Thoracic aorta (tissue), 2 donors: ENCODE results near the gene AK3. TPM values are rescaled to one million over a fixed set of nuclear protein-coding genes. Genes with fewer than 3 reads are reported as not detected.
"Not testable (repeated sequence)": the region's sequence is repeated elsewhere in the genome, so short reads cannot be mapped to it uniquely, and the experiment has no call there.

Source experiments
- ATAC-seq: fragments of 150-250 bp; one replicate; pipeline ENCODE4 v1.8.0; 2017; ENCODE audit warnings: low read depth; ENCODE audit not compliant: insufficient number of reproducible peaks, low FRiP score
- DNase-seq: peaks from one replicate; pipeline ENCODE4 v3.0.0-alpha.2; 2020; ENCODE audit warnings: low spot score
- H3K27ac ChIP-seq, 2 donors: fragments of 200-600 bp; sonication (generic); 1 replicate in 1 of 2; 2 replicates in 1 of 2; pipeline ENCODE4 v1.5.1; 2016; ENCODE audit warnings: mild to moderate bottlenecking in 2 of 2, moderate library complexity in 2 of 2
- H3K27me3 ChIP-seq: fragments of 200-600 bp; sonication (generic); replicated peaks from 2 replicates; pipeline ENCODE4 v1.6.0; 2016; ENCODE audit warnings: mild to moderate bottlenecking; ENCODE audit not compliant: insufficient read depth
- H3K36me3 ChIP-seq: fragments of 200-600 bp; sonication (generic); one replicate; pipeline ENCODE4 v1.5.1; 2016
- H3K4me1 ChIP-seq, 2 donors: fragments of 200-600 bp; sonication (generic); 1 replicate in 1 of 2; 2 replicates in 1 of 2; pipeline versions ENCODE4 v1.5.1 to v1.6.0; 2016; ENCODE audit warnings: low read depth in 2 of 2, mild to moderate bottlenecking in 1 of 2; ENCODE audit not compliant: control insufficient read depth in 1 of 2
- H3K4me3 ChIP-seq: fragments of 200-600 bp; sonication (generic); 2 replicates; pipeline ENCODE4 v1.5.1; 2016; ENCODE audit warnings: mild to moderate bottlenecking
- H3K9me3 ChIP-seq: fragments of 200-600 bp; sonication (generic); 2 replicates; pipeline ENCODE4 v1.5.1; 2016
- total RNA-seq, 2 donors: library from RNA; depleted of rRNA; stranded (reverse); fragments of >200 nt; gene quantifications; one replicate each; pipeline versions ENCODE4 v1.1.0 to v1.2.3, GENCODE V29; 2016
- TF ChIP-seq, protein P1 (sequence below): fragments of 200-600 bp; sonication (generic); IDR thresholded peaks from one replicate; pipeline ENCODE4 v1.5.1; 2019; ENCODE audit warnings: antibody characterized with exemption

AK3 gene
- total RNA-seq, 2 donors from 2014 or later = 50.5 to 72.9 TPM

DNA sequence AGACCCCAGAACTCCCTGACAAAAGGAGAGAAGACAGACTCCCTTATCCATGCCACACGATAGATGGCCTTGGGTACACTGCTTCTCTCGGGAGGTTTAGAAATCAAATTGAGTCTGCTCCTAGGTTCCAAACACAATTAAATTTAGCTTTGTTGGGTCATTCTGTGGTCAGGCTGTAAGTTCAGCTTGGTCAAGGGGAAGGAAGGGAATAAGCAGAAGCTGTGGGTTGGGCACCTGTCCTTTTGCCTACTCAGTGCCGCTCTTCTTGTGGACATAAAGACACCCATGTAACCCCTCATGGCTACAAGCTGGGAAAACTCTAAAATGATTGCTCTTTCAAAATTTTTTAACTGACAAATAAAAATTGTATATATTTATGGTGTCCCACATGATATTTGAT lies 19.1 kb upstream of the AK3 start:
- Histone ChIP-seq H3K27ac (no peak overlapping the region), H3K9me3 (no peaks in the 10 kb centered on the region), H3K27me3 (no peaks in the 10 kb centered on the region), H3K4me1 (peaks cover 4 to 17% of the 10 kb centered on the region in 2 donors), H3K36me3 (no peaks in the 10 kb centered on the region), H3K4me3 (no peak overlapping the region)
- no peak for DNase-seq
- ATAC-seq = no peak
- TF ChIP-seq, protein P1, sequence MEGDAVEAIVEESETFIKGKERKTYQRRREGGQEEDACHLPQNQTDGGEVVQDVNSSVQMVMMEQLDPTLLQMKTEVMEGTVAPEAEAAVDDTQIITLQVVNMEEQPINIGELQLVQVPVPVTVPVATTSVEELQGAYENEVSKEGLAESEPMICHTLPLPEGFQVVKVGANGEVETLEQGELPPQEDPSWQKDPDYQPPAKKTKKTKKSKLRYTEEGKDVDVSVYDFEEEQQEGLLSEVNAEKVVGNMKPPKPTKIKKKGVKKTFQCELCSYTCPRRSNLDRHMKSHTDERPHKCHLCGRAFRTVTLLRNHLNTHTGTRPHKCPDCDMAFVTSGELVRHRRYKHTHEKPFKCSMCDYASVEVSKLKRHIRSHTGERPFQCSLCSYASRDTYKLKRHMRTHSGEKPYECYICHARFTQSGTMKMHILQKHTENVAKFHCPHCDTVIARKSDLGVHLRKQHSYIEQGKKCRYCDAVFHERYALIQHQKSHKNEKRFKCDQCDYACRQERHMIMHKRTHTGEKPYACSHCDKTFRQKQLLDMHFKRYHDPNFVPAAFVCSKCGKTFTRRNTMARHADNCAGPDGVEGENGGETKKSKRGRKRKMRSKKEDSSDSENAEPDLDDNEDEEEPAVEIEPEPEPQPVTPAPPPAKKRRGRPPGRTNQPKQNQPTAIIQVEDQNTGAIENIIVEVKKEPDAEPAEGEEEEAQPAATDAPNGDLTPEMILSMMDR = no peak

DNA sequence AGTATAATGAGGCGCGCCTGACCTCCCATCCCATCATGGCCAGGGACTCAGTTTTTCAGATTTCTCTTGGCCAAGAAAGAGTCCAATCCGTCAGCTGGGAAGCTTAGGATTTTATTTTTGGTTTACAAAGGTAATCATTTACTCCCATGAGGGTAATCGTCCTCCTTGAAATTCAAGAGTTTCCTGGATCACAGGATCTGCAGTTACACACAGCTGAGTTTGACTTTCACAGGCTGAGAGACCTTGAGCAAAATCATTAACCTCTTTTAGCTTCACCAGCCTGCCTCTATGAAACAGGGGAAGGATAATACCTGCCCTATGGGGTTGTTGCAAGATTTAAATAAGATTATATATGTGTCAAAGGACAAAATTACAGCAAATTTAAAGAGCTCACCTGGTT lies 15.4 kb upstream of the AK3 start:
- Histone ChIP-seq H3K27ac (no peak overlapping the region), H3K4me1 (no peaks in the 10 kb centered on the region), H3K4me3 (no peak overlapping the region), H3K9me3 (no peaks in the 10 kb centered on the region), H3K36me3 (no peaks in the 10 kb centered on the region), H3K27me3 (no peaks in the 10 kb centered on the region)
- ATAC-seq (no peak), DNase-seq (no peak)
- TF ChIP-seq, protein P1 = no peak

- Histone ChIP-seq H3K9me3 (no peaks in the 10 kb centered on the region), H3K36me3 (no peaks in the 10 kb centered on the region), H3K4me3 (no peak overlapping the region), H3K4me1 (no peaks in the 10 kb centered on the region), H3K27me3 (no peaks in the 10 kb centered on the region), H3K27ac (no peak overlapping the region)
- DNase-seq = no peak
- no peak for ATAC-seq
- TF ChIP-seq, protein P1 = no peak
These were observed 14.1 kb upstream of the AK3 start for GRCh38 chr9:4755026-4755609.

GRCh38 chr9:4754530-4754929 lies 13.5 kb upstream of the AK3 start:
- not testable (repeated sequence) for H3K4me3 ChIP-seq, H3K9me3 ChIP-seq, H3K27ac ChIP-seq, H3K36me3 ChIP-seq, ATAC-seq, H3K27me3 ChIP-seq, DNase-seq, H3K4me1 ChIP-seq

DNA sequence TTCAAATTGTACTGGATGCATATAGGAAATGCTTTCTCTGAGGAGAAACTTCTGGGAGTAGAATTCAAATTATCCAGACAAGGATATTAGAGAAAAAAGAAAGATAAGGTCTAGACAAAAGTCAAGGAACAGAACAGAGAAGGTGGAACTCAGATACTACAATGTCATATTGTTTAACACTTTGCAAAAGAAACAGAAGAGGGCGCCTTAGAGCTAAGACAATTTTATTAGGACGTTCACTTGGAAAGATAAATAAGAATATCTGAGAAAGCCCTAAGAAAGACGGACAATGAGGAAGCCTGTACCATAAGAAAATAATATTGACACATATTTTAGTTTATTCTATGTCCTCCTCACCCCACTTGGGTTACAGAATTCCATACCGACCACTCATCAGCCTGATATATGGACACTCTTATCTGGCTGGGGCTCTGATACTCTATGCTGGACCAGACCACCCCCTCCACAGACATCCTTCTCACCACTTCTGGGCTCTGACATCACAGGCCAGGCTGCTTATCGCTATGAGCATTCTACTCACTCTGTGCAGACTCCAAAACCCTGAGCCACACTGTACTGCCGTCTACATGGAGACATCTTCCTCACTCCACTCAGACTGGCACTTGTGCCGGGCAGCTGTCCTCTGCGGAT lies 9.1 kb upstream of the AK3 start:
- ATAC-seq = no peak
- TF ChIP-seq, protein P1 = peak; percentile 54

GRCh38 chr9:4748612-4749011 lies 7.6 kb upstream of the AK3 start:
- Histone ChIP-seq H3K36me3 (no peaks in the 10 kb centered on the region), H3K4me3 (no peak overlapping the region), H3K9me3 (no peaks in the 10 kb centered on the region), H3K27ac (no peak overlapping the region), H3K4me1 (no peaks in the 10 kb centered on the region), H3K27me3 (no peaks in the 10 kb centered on the region)
- ATAC-seq = no peak
- TF ChIP-seq, protein P1 = no peak
- DNase-seq = no peak

More for the DNA sequence above, 9.1 kb upstream of the AK3 start:
- Histone ChIP-seq H3K4me1 (no peaks in the 10 kb centered on the region), H3K36me3 (no peaks in the 10 kb centered on the region), H3K27ac (no peak overlapping the region), H3K4me3 (no peak overlapping the region), H3K9me3 (no peaks in the 10 kb centered on the region), H3K27me3 (no peaks in the 10 kb centered on the region)
- no peak for DNase-seq
